ENCODE measurements around the gene MARS1. TPM values are rescaled to one million over a fixed set of nuclear protein-coding genes. Genes with fewer than 3 reads are reported as not detected.
"Not testable (repeated sequence)": the region's sequence is repeated elsewhere in the genome, so short reads cannot be mapped to it uniquely, and the experiment has no call there.

Gene MARS1
- total RNA-seq, 2 experiments from 2014 or later: 275 to 291 TPM

DNA sequence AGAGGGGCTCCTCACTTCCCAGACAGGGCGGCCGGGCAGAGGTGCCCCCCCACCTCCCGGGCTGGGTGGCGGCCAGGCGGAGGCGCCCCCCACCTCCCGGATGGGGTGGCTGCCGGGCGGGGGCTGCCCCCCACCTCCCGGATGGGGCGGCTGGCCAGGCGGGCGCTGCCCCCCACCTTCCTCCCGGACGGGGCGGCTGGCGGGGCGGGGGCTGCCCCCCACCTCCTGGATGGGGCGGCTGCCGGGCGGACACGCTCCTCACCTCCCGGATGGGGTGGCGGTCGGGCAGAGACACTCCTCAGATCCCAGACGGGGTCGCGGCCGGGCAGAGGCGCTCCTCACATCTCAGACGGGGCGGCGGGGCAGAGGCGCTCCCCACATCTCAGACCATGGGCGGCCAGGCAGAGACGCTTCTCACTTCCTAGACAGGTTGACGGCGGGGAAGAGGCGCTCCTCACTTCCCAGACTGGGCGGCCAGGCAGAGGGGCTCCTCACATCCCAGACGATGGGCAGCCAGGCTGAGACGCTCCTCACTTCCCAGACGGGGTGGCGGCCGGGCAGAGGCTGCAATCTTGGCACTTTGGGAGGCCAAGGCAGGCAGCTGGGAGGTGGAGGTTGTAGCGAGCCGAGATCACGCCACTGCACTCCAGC is 7.3 kb downstream of the MARS1 start:
- Mint-ChIP-seq H3K4me1 (ENCODE audit: low read depth) (peaks cover 12% of the 10 kb centered on the region), H3K36me3 (ENCODE audit: low read depth) (peaks cover 71% of the 10 kb centered on the region)
- H3K4me3 Mint-ChIP-seq; H3K9me3 Mint-ChIP-seq (ENCODE audit: insufficient read depth); H3K27me3 Mint-ChIP-seq (ENCODE audit: low read depth); POLR2A ChIA-PET; CTCF ChIA-PET; ATAC-seq; DNase-seq; H3K27ac Mint-ChIP-seq: not testable (repeated sequence)

DNA sequence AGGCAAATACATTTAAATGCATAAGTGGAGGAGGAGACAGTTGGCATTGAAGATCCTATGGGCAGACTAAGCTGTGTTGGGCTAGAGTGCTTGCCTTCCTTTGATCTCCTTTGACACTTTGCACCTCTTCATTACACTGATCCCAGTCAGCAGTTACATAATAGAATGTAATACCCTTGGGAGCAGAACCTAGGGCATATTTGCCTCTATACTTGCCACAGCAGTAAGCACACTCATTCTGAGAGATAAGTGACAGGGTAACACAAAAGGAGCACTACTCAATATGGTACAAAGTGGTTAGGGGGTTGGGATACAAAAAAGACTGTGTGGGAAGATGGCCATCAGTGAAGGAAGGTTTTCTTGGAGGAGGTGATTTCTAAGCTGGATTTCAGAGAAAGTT is 9.0 kb downstream of the MARS1 start:
- ATAC-seq: no peak
- no peak overlapping the region for H3K27ac Mint-ChIP-seq
- CTCF ChIA-PET: interaction anchor here (0.8 to 1.0 kb wide), 2 partner anchors 16 to 35 kb away, joined by 3 read pairs; no protein-coding TSS in a partner anchor

DNA sequence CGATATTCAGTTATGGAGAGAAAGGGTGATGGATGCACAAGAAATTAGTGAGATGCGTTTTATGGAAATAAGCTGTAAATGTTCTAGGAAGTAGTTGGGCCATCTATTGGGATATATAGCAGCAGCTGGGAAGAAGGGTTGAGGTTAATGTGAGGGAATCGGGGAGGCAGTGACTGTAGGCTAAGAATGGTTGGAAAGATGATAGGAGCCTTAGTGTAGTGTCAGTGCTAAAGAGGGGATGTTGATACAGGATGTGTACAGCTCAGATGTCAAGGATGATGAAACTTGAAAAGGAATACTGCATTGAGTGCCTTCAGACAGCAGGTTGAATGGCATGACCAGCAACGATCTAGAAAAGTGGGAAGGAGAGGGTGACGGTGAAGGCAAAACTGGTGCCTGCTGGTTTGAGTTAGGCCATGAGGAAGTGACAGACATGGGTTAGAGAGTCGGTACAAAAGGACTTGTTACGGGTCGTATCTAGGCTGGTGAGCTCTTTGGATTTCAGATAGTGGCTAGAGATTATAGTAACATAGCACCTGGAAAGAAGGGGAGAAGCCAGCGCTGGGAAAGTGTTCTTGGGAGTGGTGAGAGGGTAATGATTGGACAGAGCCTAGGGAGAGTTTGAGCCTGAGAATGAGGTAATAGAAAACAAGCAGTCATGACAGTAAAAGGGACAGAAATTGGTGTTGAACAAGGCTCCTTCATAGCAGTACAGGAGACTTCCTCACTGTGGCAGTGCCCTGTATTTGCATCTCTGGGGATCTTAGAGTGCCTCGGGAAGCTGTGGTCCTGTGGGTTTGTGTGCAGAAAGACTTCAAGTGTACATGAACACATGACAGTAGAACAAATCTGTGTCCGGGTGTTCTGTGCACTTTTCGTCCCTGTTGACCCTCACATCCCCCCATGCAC is 9.6 kb downstream of the MARS1 start:
- Mint-ChIP-seq H3K9me3 (ENCODE audit: insufficient read depth) (no peaks in the 10 kb centered on the region), H3K36me3 (ENCODE audit: low read depth) (peaks cover 73% of the 10 kb centered on the region), H3K27ac (peak overlapping the region; percentile 21), H3K4me3 (no peak overlapping the region), H3K4me1 (ENCODE audit: low read depth) (peaks cover 6% of the 10 kb centered on the region), H3K27me3 (ENCODE audit: low read depth) (no peaks in the 10 kb centered on the region)
- ATAC-seq (no peak), DNase-seq (no peak)
- ChIA-PET CTCF (interaction anchor here (0.8 to 1.0 kb wide), 2 partner anchors 16 to 35 kb away, joined by 3 read pairs; no protein-coding TSS in a partner anchor), POLR2A (interaction anchor here (1.8 kb wide), 1 partner anchor 18 kb away, joined by 10 read pairs; the partner anchor contains the start of gene ARHGAP9)

More for the DNA sequence above, 9.0 kb downstream of the MARS1 start:
- no peak for DNase-seq
- Mint-ChIP-seq H3K4me3 (no peak overlapping the region), H3K27me3 (ENCODE audit: low read depth) (no peaks in the 10 kb centered on the region), H3K4me1 (ENCODE audit: low read depth) (peaks cover 6% of the 10 kb centered on the region), H3K9me3 (ENCODE audit: insufficient read depth) (no peaks in the 10 kb centered on the region), H3K36me3 (ENCODE audit: low read depth) (peaks cover 69% of the 10 kb centered on the region)
- POLR2A ChIA-PET: interaction anchor here (1.8 kb wide), 1 partner anchor 17 kb away, joined by 10 read pairs; the partner anchor contains the start of gene ARHGAP9

- no peaks in the 10 kb centered on the region for H3K27me3 Mint-ChIP-seq (ENCODE audit: low read depth)
- H3K4me1 Mint-ChIP-seq (ENCODE audit: low read depth): peaks cover 2% of the 10 kb centered on the region
- ChIA-PET CTCF (no interaction called here), POLR2A (interaction anchor here (1.8 kb wide), 1 partner anchor 18 kb away, joined by 10 read pairs; the partner anchor contains the start of gene ARHGAP9)
- DNase-seq (no peak), ATAC-seq (no peak)
- no peaks in the 10 kb centered on the region for H3K9me3 Mint-ChIP-seq (ENCODE audit: insufficient read depth)
- H3K4me3 Mint-ChIP-seq: no peak overlapping the region
- H3K36me3 Mint-ChIP-seq (ENCODE audit: low read depth): peaks cover 71% of the 10 kb centered on the region
- no peak overlapping the region for H3K27ac Mint-ChIP-seq
Observed at GRCh38 chr12:57498132-57498502, 10.2 kb downstream of the MARS1 start.

DNA sequence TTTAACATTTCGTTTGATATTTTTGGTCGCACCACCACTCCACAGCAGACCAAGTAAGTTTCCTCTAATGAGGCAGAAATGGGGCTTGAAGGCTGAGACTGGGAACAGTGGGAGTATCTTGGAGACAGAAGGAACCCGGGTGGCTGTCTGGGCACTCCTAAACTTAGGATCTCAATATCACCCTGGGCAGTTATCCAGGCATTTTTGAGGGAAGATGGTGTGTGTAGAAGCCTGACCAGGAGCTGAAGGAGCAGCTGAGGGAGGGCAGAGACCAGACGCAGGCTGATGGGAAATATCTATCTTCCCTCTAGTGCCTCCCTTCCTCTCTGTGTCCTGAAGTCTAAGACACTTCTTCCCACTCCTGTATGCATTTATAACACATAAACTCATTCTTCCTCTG is 10.7 kb downstream of the MARS1 start:
- ATAC-seq (no peak), DNase-seq (no peak)
- Mint-ChIP-seq H3K36me3 (ENCODE audit: low read depth) (peaks cover 75% of the 10 kb centered on the region), H3K4me1 (ENCODE audit: low read depth) (peaks cover 2% of the 10 kb centered on the region), H3K27ac (peak overlapping the region; percentile 15), H3K27me3 (ENCODE audit: low read depth) (no peaks in the 10 kb centered on the region), H3K9me3 (ENCODE audit: insufficient read depth) (no peaks in the 10 kb centered on the region), H3K4me3 (no peak overlapping the region)
- CTCF ChIA-PET: no interaction called here
- POLR2A ChIA-PET: no interaction called here

DNA sequence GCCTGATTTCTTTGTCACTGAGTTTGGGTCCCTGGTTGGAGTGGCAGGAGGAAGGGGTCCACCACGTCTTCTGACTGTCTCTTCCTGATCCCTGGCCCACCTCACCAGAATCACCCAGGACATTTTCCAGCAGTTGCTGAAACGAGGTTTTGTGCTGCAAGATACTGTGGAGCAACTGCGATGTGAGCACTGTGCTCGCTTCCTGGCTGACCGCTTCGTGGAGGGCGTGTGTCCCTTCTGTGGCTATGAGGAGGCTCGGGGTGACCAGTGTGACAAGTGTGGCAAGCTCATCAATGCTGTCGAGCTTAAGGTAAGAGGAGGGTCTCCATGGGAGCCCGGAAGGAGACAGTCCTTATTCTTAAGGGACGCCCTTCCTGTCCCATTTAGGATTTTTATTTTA is 12.3 kb downstream of the MARS1 start:
- CTCF ChIA-PET: interaction anchor here (1.2 kb wide), 1 partner anchor 11 kb away, joined by 3 read pairs; no protein-coding TSS in a partner anchor
- H3K4me1 Mint-ChIP-seq (ENCODE audit: low read depth): peaks cover 2% of the 10 kb centered on the region
- ATAC-seq (no peak), DNase-seq (no peak)
- H3K4me3 Mint-ChIP-seq: no peak overlapping the region
- POLR2A ChIA-PET: interaction anchor here (0.5 kb wide), 1 partner anchor 20 kb away, joined by 4 read pairs; the partner anchor contains the start of gene DDIT3
- no peaks in the 10 kb centered on the region for H3K27me3 Mint-ChIP-seq (ENCODE audit: low read depth)
- H3K27ac Mint-ChIP-seq: no peak overlapping the region
- no peaks in the 10 kb centered on the region for H3K9me3 Mint-ChIP-seq (ENCODE audit: insufficient read depth)
- H3K36me3 Mint-ChIP-seq (ENCODE audit: low read depth): peaks cover 78% of the 10 kb centered on the region

DNA sequence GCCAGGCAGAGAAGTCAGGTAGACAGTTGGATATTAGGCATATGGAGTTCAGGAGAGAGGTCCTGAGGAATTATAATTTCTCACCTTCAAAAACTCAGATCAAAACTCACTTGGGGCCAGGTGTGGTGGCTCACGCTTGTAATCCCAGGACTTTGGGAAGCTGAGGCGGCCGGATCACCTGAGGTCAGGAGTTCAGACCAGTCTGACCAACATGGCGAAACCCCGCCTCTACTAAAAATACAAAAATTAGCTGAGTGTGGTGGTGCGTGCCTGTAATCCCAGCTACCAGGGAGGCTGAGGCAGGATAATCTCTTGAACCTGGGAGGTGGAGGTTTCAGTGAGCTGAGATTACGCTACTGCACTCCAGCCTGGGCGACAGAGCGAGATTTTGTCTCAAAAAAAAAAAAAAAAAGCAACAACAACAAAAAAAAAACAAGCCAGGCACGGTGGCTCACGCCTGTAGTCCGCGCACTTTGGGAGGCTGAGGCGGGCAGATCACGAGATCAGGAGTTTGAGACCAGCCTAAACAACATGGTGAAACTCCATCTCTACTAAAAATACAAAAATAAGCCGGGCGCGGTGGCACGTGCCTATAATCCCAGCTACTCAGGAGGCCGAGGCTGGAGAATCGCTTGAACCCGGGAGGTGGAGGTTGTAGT is 14.6 kb downstream of the MARS1 start:
- H3K36me3 Mint-ChIP-seq (ENCODE audit: low read depth): peaks cover 70% of the 10 kb centered on the region
- not testable (repeated sequence) for ATAC-seq; DNase-seq; H3K4me1 Mint-ChIP-seq (ENCODE audit: low read depth); H3K27ac Mint-ChIP-seq; H3K4me3 Mint-ChIP-seq; H3K9me3 Mint-ChIP-seq (ENCODE audit: insufficient read depth); H3K27me3 Mint-ChIP-seq (ENCODE audit: low read depth)
- ChIA-PET POLR2A (interaction anchor here (1.1 to 4.5 kb wide), 2 partner anchors 7 to 17 kb away, joined by 6 to 20 read pairs; partner anchors contain the start of gene DDIT3), CTCF (interaction anchor here (1.3 to 1.5 kb wide), 3 partner anchors 43 to 81 kb away, joined by 3 to 6 read pairs (median 3); partner anchors contain the start of gene DCTN2)

GRCh38 chr12:57506541-57506940 is 18.7 kb downstream of the MARS1 start:
- H3K9me3 Mint-ChIP-seq (ENCODE audit: insufficient read depth); DNase-seq; H3K27me3 Mint-ChIP-seq (ENCODE audit: low read depth); H3K4me1 Mint-ChIP-seq (ENCODE audit: low read depth); CTCF ChIA-PET; POLR2A ChIA-PET; H3K4me3 Mint-ChIP-seq; H3K27ac Mint-ChIP-seq; ATAC-seq: not testable (repeated sequence)
- peaks cover 48% of the 10 kb centered on the region for H3K36me3 Mint-ChIP-seq (ENCODE audit: low read depth)

GRCh38 chr12:57507796-57508195 is 19.9 kb downstream of the MARS1 start:
- DNase-seq; H3K27me3 Mint-ChIP-seq (ENCODE audit: low read depth); H3K4me3 Mint-ChIP-seq; H3K9me3 Mint-ChIP-seq (ENCODE audit: insufficient read depth); CTCF ChIA-PET; POLR2A ChIA-PET; H3K4me1 Mint-ChIP-seq (ENCODE audit: low read depth); ATAC-seq; H3K27ac Mint-ChIP-seq: not testable (repeated sequence)
- H3K36me3 Mint-ChIP-seq (ENCODE audit: low read depth): peaks cover 52% of the 10 kb centered on the region

- DNase-seq (no peak), ATAC-seq (no peak)
- ChIA-PET POLR2A (no interaction called here), CTCF (interaction anchor here (0.7 to 1.2 kb wide), 2 partner anchors 11 to 48 kb away, joined by 3 read pairs; no protein-coding TSS in a partner anchor)
- Mint-ChIP-seq H3K27me3 (ENCODE audit: low read depth) (no peaks in the 10 kb centered on the region), H3K4me1 (ENCODE audit: low read depth) (peaks cover 5% of the 10 kb centered on the region), H3K36me3 (ENCODE audit: low read depth) (peaks cover 58% of the 10 kb centered on the region), H3K4me3 (no peak overlapping the region), H3K27ac (peak overlapping the region; percentile 25), H3K9me3 (ENCODE audit: insufficient read depth) (no peaks in the 10 kb centered on the region)
Observed at GRCh38 chr12:57511161-57511560, 23.3 kb downstream of the MARS1 start.

DNA sequence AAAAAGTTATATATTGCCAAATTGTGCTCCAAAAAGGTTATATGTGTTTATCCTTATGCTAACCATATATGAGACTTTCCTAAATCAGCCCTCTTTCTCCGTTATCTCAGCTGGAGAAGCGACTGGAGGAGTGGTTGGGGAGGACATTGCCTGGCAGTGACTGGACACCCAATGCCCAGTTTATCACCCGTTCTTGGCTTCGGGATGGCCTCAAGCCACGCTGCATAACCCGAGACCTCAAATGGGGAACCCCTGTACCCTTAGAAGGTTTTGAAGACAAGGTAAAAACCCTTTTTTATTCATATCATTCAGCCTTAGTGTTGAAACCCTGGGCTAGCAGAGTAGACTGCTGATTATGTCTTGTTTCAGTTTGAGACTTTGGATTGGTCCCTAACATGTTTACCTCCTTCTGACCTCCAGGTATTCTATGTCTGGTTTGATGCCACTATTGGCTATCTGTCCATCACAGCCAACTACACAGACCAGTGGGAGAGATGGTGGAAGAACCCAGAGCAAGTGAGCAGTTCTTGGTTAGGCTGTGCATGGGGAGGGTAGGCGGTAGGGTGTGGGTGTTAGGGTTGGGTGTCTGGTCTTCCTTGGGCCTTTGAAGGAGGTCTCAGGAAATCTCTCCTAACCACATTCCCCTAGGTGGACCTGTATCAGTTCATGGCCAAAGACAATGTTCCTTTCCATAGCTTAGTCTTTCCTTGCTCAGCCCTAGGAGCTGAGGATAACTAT is 23.9 kb downstream of the MARS1 start:
- DNase-seq (no peak), ATAC-seq (no peak)
- no peak overlapping the region for H3K4me3 Mint-ChIP-seq
- ChIA-PET CTCF (interaction anchor here (0.7 to 1.2 kb wide), 3 partner anchors 9 to 81 kb away, joined by 3 read pairs; no protein-coding TSS in a partner anchor), POLR2A (interaction anchor here (1.0 kb wide), 1 partner anchor 433 kb away, joined by 6 read pairs; no protein-coding TSS in a partner anchor)
- H3K36me3 Mint-ChIP-seq (ENCODE audit: low read depth): peaks cover 60% of the 10 kb centered on the region
- H3K4me1 Mint-ChIP-seq (ENCODE audit: low read depth): peaks cover 6% of the 10 kb centered on the region
- H3K27ac Mint-ChIP-seq: peak overlapping the region; percentile 62
- H3K9me3 Mint-ChIP-seq (ENCODE audit: insufficient read depth): no peaks in the 10 kb centered on the region
- no peaks in the 10 kb centered on the region for H3K27me3 Mint-ChIP-seq (ENCODE audit: low read depth)

All from activated CD8-positive, alpha-beta T cell treated with anti-CD3 and anti-CD28 coated beads, Interleukin-2, amount 10 ng/mL, durations not matched to agents 7 days and 5 days (primary cell).